NCI-H446 (cell line): ENCODE data around the gene OR8K1.

ENCODE experiments used
- DNase-seq, 2 experiments: peaks; one replicate each; lab custom pipeline; 2025; lab: John Stamatoyannopoulos, UW

OR8K1 gene

GRCh38 chr11:56345739-56346138, at the start of gene OR8K1:
OR8K1 (plus strand) TSS chr11:56346039; CDS start chr11:56346039, 0 bp downstream.
- DNase-seq = no peak

- no peak for DNase-seq
Observed at GRCh38 chr11:56296898-56297297, 48.9 kb upstream of the OR8K1 start.

- DNase-seq = no peak
Observed at GRCh38 chr11:56307836-56308235, 38.0 kb upstream of the OR8K1 start.

GRCh38 chr11:56314844-56315243, 31.0 kb upstream of the OR8K1 start, which contains the start of gene OR8K3:
OR8K3 (plus strand) TSS chr11:56315144; CDS start chr11:56318307, 3,163 bp downstream.
- no peak for DNase-seq

GRCh38 chr11:56331861-56332491, 13.9 kb upstream of the OR8K1 start:
- no peak for DNase-seq

GRCh38 chr11:56333156-56333555, 12.7 kb upstream of the OR8K1 start:
- no peak for DNase-seq

- no peak for DNase-seq
Observed at GRCh38 chr11:56340289-56340688, 5.5 kb upstream of the OR8K1 start.

- DNase-seq = no peak
Observed at GRCh38 chr11:56353991-56354390, 8.2 kb downstream of the OR8K1 start, which contains the start of gene OR8J1. OR8J1 (plus strand) TSS chr11:56354291; CDS start chr11:56360247, 5,956 bp downstream.

- DNase-seq = no peak
Observed at GRCh38 chr11:56375324-56375723, 29.5 kb downstream of the OR8K1 start, which contains the start of gene OR8U1. OR8U1 (plus strand) TSS chr11:56375624; CDS start chr11:56375624, 0 bp downstream.

GRCh38 chr11:56380120-56380519, 34.3 kb downstream of the OR8K1 start:
- no peak for DNase-seq

GRCh38 chr11:56394381-56394780, 48.5 kb downstream of the OR8K1 start:
- no peak for DNase-seq

- no peak for DNase-seq
Observed at GRCh38 chr11:56396047-56396446, 50.2 kb downstream of the OR8K1 start.
